PFSK-1 (cell line): Measurements from ENCODE around the gene MAP2K5. TPM values are rescaled to one million over a fixed set of nuclear protein-coding genes. Genes with fewer than 3 reads are reported as not detected.

Experiments
- FOXP2 ChIP-seq: optimal IDR thresholded peaks from 2 replicates; pipeline ENCODE3; 2011; ENCODE audit warnings: borderline replicate concordance, control low read depth, inconsistent platforms; ENCODE audit not compliant: insufficient read depth; ENCODE audit errors: extremely low read length, extremely low read depth
- POLR2AphosphoS5 ChIP-seq: IDR thresholded peaks from 2 replicates; pipeline ENCODE4 v1.6.1; 2012; ENCODE audit warnings: low read depth, mild to moderate bottlenecking, control low read depth, low read length, moderate library complexity
- SIN3A ChIP-seq: IDR thresholded peaks from 2 replicates; pipeline ENCODE4 v1.6.1; 2012; ENCODE audit warnings: mild to moderate bottlenecking, low read length, moderate library complexity, borderline replicate concordance; ENCODE audit not compliant: insufficient read depth
- TAF1 ChIP-seq: IDR thresholded peaks from 2 replicates; pipeline ENCODE4 v1.6.1; 2012; ENCODE audit warnings: low read length, control low read depth, borderline replicate concordance; ENCODE audit not compliant: insufficient read depth
- polyA plus RNA-seq: library from polyadenylated mRNA; unstranded; fragments of >200 nt; gene quantifications from one replicate; pipeline ENCODE4 v1.2.1, GENCODE V29; 2012; ENCODE audit warnings: low read depth, missing spikeins; ENCODE audit not compliant: insufficient read length
- TF ChIP-seq, protein P1 (sequence below), 2 experiments: IDR thresholded peaks; 2 replicates each; pipeline versions ENCODE4 v1.6.1 to v1.8.0; 2011 to 2012; ENCODE audit warnings: low read depth in 2 of 2, low read length in 2 of 2, control low read depth in 1 of 2, inconsistent platforms in 1 of 2, mild to moderate bottlenecking in 1 of 2, moderate library complexity in 1 of 2; ENCODE audit not compliant: insufficient read depth in 1 of 2

Gene MAP2K5
- polyA plus RNA-seq = 23.3 TPM

- TF ChIP-seq SIN3A (peak; percentile 72; the same call in 1 of the 2 replicates), POLR2AphosphoS5 (peak; percentile 76), TAF1 (peak; percentile 66; the same call in 1 of the 2 replicates), FOXP2 (peak; percentile 46)
- TF ChIP-seq, protein P1, sequence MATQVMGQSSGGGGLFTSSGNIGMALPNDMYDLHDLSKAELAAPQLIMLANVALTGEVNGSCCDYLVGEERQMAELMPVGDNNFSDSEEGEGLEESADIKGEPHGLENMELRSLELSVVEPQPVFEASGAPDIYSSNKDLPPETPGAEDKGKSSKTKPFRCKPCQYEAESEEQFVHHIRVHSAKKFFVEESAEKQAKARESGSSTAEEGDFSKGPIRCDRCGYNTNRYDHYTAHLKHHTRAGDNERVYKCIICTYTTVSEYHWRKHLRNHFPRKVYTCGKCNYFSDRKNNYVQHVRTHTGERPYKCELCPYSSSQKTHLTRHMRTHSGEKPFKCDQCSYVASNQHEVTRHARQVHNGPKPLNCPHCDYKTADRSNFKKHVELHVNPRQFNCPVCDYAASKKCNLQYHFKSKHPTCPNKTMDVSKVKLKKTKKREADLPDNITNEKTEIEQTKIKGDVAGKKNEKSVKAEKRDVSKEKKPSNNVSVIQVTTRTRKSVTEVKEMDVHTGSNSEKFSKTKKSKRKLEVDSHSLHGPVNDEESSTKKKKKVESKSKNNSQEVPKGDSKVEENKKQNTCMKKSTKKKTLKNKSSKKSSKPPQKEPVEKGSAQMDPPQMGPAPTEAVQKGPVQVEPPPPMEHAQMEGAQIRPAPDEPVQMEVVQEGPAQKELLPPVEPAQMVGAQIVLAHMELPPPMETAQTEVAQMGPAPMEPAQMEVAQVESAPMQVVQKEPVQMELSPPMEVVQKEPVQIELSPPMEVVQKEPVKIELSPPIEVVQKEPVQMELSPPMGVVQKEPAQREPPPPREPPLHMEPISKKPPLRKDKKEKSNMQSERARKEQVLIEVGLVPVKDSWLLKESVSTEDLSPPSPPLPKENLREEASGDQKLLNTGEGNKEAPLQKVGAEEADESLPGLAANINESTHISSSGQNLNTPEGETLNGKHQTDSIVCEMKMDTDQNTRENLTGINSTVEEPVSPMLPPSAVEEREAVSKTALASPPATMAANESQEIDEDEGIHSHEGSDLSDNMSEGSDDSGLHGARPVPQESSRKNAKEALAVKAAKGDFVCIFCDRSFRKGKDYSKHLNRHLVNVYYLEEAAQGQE (IDR thresholded peaks at IDR 0.05; ENCODE audit: insufficient read depth in 1 of 2, low read depth in 2 of 2, low read length in 2 of 2) = 0 out of 4 replicates have a peak, but pooled peaks of 1 of the 2 experiments have one; percentile 47
These were observed at the start of gene MAP2K5 for GRCh38 chr15:67542420-67543347. MAP2K5 (plus strand) TSS chr15:67542703; CDS start chr15:67543336, 633 bp downstream.

DNA sequence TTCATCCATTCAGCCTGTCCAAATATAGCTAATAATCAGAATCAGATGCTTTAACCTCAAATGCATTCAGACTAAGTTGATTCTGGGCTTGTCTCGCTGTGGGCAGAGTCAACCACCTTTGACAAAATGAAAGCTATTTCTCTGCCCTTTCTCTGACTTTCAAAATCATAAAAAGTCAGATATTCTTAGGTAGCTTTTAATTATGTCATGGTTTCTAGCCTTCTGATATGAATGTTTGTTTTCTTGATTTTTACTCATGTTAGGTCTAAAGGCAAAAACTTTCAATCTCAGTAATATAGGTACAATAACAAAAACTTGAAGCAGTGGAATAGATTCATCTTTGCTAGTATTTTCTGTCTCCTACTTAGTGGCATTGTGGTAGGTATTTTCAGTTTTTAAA lies 46.9 kb upstream of the MAP2K5 start:
- TF ChIP-seq SIN3A = no peak
- TF ChIP-seq, protein P1 (IDR thresholded peaks at IDR 0.05; ENCODE audit: insufficient read depth in 1 of 2, low read depth in 2 of 2, low read length in 2 of 2) = no peak
- TF ChIP-seq POLR2AphosphoS5 = no peak
- no peak for TF ChIP-seq TAF1
- TF ChIP-seq FOXP2 = no peak

DNA sequence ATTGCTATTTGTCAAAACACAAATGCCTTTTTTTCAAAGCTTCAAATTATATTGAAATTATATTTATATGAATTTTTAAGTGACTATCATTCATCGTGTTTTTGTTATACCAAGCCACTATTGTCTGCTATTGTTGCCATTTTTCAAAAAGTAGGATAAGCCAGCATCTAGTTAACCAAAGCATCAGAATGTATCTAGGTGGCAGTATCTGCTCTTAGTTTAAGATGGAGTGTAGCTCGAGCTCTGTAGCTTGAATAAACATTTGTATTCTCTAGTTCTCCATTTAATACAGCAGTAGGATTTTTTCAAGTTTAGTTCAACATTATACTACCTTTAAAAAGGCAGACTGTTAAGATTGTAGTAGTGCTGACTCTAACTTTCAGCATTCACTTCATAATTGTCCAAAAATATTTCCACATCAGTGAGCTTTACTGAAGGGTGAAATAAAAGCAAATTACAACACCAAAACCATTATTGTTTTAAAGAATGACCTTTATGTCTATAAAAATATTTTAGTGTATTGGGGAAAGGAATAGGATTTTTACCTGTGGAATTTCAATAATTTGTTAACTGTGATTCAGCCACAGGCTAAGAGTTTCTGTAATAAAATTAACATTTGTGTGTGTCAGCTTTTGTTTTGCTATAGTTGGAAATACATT lies 41.2 kb upstream of the MAP2K5 start:
- TF ChIP-seq, protein P1 (IDR thresholded peaks at IDR 0.05; ENCODE audit: insufficient read depth in 1 of 2, low read depth in 2 of 2, low read length in 2 of 2) = no peak
- TF ChIP-seq TAF1 (no peak), SIN3A (no peak), FOXP2 (no peak), POLR2AphosphoS5 (no peak)

GRCh38 chr15:67501836-67502461 lies 40.6 kb upstream of the MAP2K5 start:
- no peak for TF ChIP-seq TAF1
- TF ChIP-seq FOXP2 = no peak
- no peak for TF ChIP-seq SIN3A
- no peak for TF ChIP-seq POLR2AphosphoS5

- TF ChIP-seq TAF1 (no peak), FOXP2 (no peak)
These were observed 38.4 kb upstream of the MAP2K5 start for GRCh38 chr15:67504056-67504455.
